Stimulated activated naive B cell treated with anti-CD40 and anti-IgM and Interleukin-4, amounts not matched to agents 10 μg/mL and 1 μg/mL and 100 μg/mL, for 72 hours (primary cell): ENCODE measurements around the gene GTF2IRD2.
A peak's percentile ranks its signal among the peaks of the same experiment; 100 is the strongest.
"Not testable (repeated sequence)": the region's sequence is repeated elsewhere in the genome, so short reads cannot be mapped to it uniquely, and the experiment has no call there.

ENCODE experiments used
- ATAC-seq, 2 donors: fragments of 150-1000 bp; cut with Tn5 transposase; replicated peaks; 2 replicates each; pipeline ENCODE4 v1.10.0; 2021; ENCODE audit warnings: moderate library complexity in 1 of 2
- DNase-seq: peaks from one replicate; pipeline ENCODE4 v3.0.0; 2021
- H3K27ac Mint-ChIP-seq: one replicate; pipeline ENCODE4 v1.8.0; 2022; ENCODE audit warnings: mild to moderate bottlenecking, mixed read lengths
- H3K27me3 Mint-ChIP-seq, 2 donors: one replicate each; pipeline ENCODE4 v1.8.0; 2022; ENCODE audit warnings: mixed read lengths in 2 of 2
- H3K36me3 Mint-ChIP-seq, 2 donors: one replicate each; pipeline ENCODE4 v1.8.0; 2022; ENCODE audit warnings: mixed read lengths in 2 of 2, mild to moderate bottlenecking in 1 of 2
- H3K4me1 Mint-ChIP-seq, 2 donors: one replicate each; pipeline ENCODE4 v1.8.0; 2022; ENCODE audit warnings: mixed read lengths in 2 of 2, mild to moderate bottlenecking in 1 of 2
- H3K4me3 Mint-ChIP-seq, 2 donors: one replicate each; pipeline ENCODE4 v1.8.0; 2022; ENCODE audit warnings: mild to moderate bottlenecking in 2 of 2, mixed read lengths in 2 of 2, moderate library complexity in 1 of 2
- H3K9me3 Mint-ChIP-seq, 2 donors: one replicate each; pipeline ENCODE4 v1.8.0; 2022; ENCODE audit warnings: mixed read lengths in 2 of 2, mild to moderate bottlenecking in 1 of 2

The GTF2IRD2 gene

GRCh38 chr7:74766509-74766908 is 84.9 kb downstream of the GTF2IRD2 start:
- peak; percentile 66 to 67 for ATAC-seq
- not testable (repeated sequence) for H3K4me3 Mint-ChIP-seq, H3K36me3 Mint-ChIP-seq, H3K4me1 Mint-ChIP-seq, H3K9me3 Mint-ChIP-seq, H3K27ac Mint-ChIP-seq, H3K27me3 Mint-ChIP-seq, DNase-seq

- not testable (repeated sequence) for H3K4me3 Mint-ChIP-seq, H3K27ac Mint-ChIP-seq, H3K4me1 Mint-ChIP-seq, H3K27me3 Mint-ChIP-seq, H3K36me3 Mint-ChIP-seq, H3K9me3 Mint-ChIP-seq, DNase-seq
- ATAC-seq, result peak; percentile 40 to 43
Measured at GRCh38 chr7:74765205-74765918, 86.0 kb downstream of the GTF2IRD2 start.

GRCh38 chr7:74758982-74759381 is 92.4 kb downstream of the GTF2IRD2 start:
- H3K4me1 Mint-ChIP-seq, H3K27me3 Mint-ChIP-seq, H3K9me3 Mint-ChIP-seq, H3K27ac Mint-ChIP-seq, ATAC-seq, DNase-seq, H3K4me3 Mint-ChIP-seq, H3K36me3 Mint-ChIP-seq: not testable (repeated sequence)

GRCh38 chr7:74758268-74758667 is 93.1 kb downstream of the GTF2IRD2 start:
- DNase-seq, H3K4me3 Mint-ChIP-seq, ATAC-seq, H3K27me3 Mint-ChIP-seq, H3K36me3 Mint-ChIP-seq, H3K27ac Mint-ChIP-seq, H3K9me3 Mint-ChIP-seq, H3K4me1 Mint-ChIP-seq: not testable (repeated sequence)

- ATAC-seq, result peak; percentile 63 to 70
- H3K27me3 Mint-ChIP-seq, H3K4me1 Mint-ChIP-seq, H3K9me3 Mint-ChIP-seq, DNase-seq, H3K36me3 Mint-ChIP-seq, H3K4me3 Mint-ChIP-seq, H3K27ac Mint-ChIP-seq: not testable (repeated sequence)
Measured at GRCh38 chr7:74756673-74757072, 94.7 kb downstream of the GTF2IRD2 start.

GRCh38 chr7:74753921-74754482 is 97.4 kb downstream of the GTF2IRD2 start:
- H3K27me3 Mint-ChIP-seq, H3K4me1 Mint-ChIP-seq, H3K36me3 Mint-ChIP-seq, DNase-seq, H3K4me3 Mint-ChIP-seq, H3K9me3 Mint-ChIP-seq, H3K27ac Mint-ChIP-seq, ATAC-seq: not testable (repeated sequence)
